C4-2B (cell line): ENCODE data around the gene SCUBE3.

Experiments
- H3K27ac ChIP-seq: fragments of 450-650 bp; 2 replicates; pipeline ENCODE4 v1.5.1; 2017
- ZFX ChIP-seq: fragments of 450-650 bp; IDR thresholded peaks from 2 replicates; pipeline ENCODE4 v1.6.1; 2017
- TF ChIP-seq, protein P1 (sequence below): fragments of 450-650 bp; conservative IDR thresholded peaks from 2 replicates; pipeline ENCODE4 v1.5.1; 2017; ENCODE audit warnings: mild to moderate bottlenecking

The SCUBE3 gene

GRCh38 chr6:35168461-35168861, 45.3 kb upstream of the SCUBE3 start:
- no peak for TF ChIP-seq ZFX
- TF ChIP-seq, protein P1, sequence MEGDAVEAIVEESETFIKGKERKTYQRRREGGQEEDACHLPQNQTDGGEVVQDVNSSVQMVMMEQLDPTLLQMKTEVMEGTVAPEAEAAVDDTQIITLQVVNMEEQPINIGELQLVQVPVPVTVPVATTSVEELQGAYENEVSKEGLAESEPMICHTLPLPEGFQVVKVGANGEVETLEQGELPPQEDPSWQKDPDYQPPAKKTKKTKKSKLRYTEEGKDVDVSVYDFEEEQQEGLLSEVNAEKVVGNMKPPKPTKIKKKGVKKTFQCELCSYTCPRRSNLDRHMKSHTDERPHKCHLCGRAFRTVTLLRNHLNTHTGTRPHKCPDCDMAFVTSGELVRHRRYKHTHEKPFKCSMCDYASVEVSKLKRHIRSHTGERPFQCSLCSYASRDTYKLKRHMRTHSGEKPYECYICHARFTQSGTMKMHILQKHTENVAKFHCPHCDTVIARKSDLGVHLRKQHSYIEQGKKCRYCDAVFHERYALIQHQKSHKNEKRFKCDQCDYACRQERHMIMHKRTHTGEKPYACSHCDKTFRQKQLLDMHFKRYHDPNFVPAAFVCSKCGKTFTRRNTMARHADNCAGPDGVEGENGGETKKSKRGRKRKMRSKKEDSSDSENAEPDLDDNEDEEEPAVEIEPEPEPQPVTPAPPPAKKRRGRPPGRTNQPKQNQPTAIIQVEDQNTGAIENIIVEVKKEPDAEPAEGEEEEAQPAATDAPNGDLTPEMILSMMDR, result no peak
- H3K27ac ChIP-seq, result no peak overlapping the region

- TF ChIP-seq ZFX, result no peak
- TF ChIP-seq, protein P1, result no peak
- H3K27ac ChIP-seq, result no peak overlapping the region
Observed at GRCh38 chr6:35170166-35170565, 43.6 kb upstream of the SCUBE3 start.

GRCh38 chr6:35170891-35171290, 42.9 kb upstream of the SCUBE3 start:
- H3K27ac ChIP-seq, result no peak overlapping the region
- TF ChIP-seq, protein P1, result no peak
- TF ChIP-seq ZFX, result no peak

GRCh38 chr6:35173044-35173426, 40.7 kb upstream of the SCUBE3 start:
- TF ChIP-seq ZFX, result no peak
- TF ChIP-seq, protein P1, result no peak
- no peak overlapping the region for H3K27ac ChIP-seq

GRCh38 chr6:35173427-35174087, 40.2 kb upstream of the SCUBE3 start:
- H3K27ac ChIP-seq, result no peak overlapping the region
- TF ChIP-seq, protein P1, result no peak
- no peak for TF ChIP-seq ZFX

DNA sequence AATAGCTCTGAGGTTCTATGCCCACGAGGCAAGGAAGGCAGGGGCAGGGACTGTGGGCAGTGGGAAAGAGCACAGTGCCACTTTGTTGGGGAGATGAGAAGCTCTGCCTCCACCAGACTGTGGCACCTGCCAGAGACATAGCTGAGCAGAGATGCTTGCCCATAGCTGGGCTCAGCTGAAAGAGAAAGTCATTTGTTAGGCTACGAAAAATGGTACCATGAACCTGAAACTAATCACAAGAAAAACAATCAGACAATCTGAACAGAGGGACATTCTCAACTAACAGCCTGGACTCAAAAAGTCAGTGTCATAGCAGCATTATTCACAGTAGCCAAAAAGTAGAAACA, 39.7 kb upstream of the SCUBE3 start:
- TF ChIP-seq, protein P1, result no peak
- TF ChIP-seq ZFX, result no peak
- H3K27ac ChIP-seq, result no peak overlapping the region

GRCh38 chr6:35174501-35174900, 39.3 kb upstream of the SCUBE3 start:
- TF ChIP-seq ZFX, result no peak
- TF ChIP-seq, protein P1, result no peak
- no peak overlapping the region for H3K27ac ChIP-seq
